HCT116 (cell line): ENCODE measurements around the gene VPS35L. TPM values are rescaled to one million over a fixed set of nuclear protein-coding genes. Genes with fewer than 3 reads are reported as not detected.

Source experiments
- ATAC-seq: fragments of 200-7000 bp; cut with Tn5 transposase; 2 replicates; pipeline ENCODE4 v1.9.1; 2020; ENCODE audit warnings: mild to moderate bottlenecking, moderate library complexity
- BruUV-seq: library from RNA; stranded (reverse); fragments of 400-500 nt; replicated peaks from 2 replicates; lab custom pipeline; 2021; lab: Mats Ljungman, UMichigan
- CTCF ChIA-PET: fragments of 300-600 bp; sonication (Branson Sonifier 250); formaldehyde crosslinking; loops from one replicate; lab custom pipeline; 2021; ENCODE audit warnings: antibody characterized with exemption; lab: Charles Lee
- POLR2A ChIA-PET: fragments of 300-600, 350-600 bp; sonication (Branson Sonifier 250); formaldehyde crosslinking; loops from one replicate; lab custom pipeline; 2021; ENCODE audit warnings: antibody characterized with exemption; lab: Charles Lee
- RAD21 ChIA-PET, 2 experiments: fragments of 300-600 bp; sonication (Branson Sonifier 250); formaldehyde crosslinking; loops; one replicate each; lab custom pipeline; 2023; ENCODE audit warnings: low total read pairs in 2 of 2; ENCODE audit not compliant: uncharacterized antibody in 2 of 2, unreplicated experiment in 2 of 2, low non-redundant PET in 1 of 2; lab: Charles Lee
- DNase-seq: peaks from one replicate; pipeline ENCODE4 v3.0.0-alpha.2; 2010; ENCODE audit warnings: low read depth, low spot score
- H2AFZ ChIP-seq: fragments of 200-600 bp; shearing (Covaris generic), sonication (generic); 2 replicates; pipeline ENCODE4 v1.6.1; 2017; ENCODE audit warnings: low read depth, mixed run types, mixed read lengths, antibody characterized with exemption, low read length; ENCODE audit not compliant: poor library complexity, severe bottlenecking
- H3K27ac ChIP-seq: 2 replicates; pipeline ENCODE4 v1.5.1; 2012; ENCODE audit warnings: low read depth, low read length
- H3K27me3 ChIP-seq: fragments of 200-600 bp; sonication (generic); 2 replicates; pipeline ENCODE4 v1.6.1; 2016; ENCODE audit warnings: mixed run types, low read length, mixed read lengths; ENCODE audit not compliant: insufficient read depth
- H3K36me3 ChIP-seq, 2 experiments: fragments of 200-500 bp in 1 of 2; fragments of 200-600 bp in 1 of 2; sonication (Bioruptor generic) in 1 of 2; sonication (generic) in 1 of 2; 2 replicates each; pipeline versions ENCODE4 v1.5.1 to v1.6.1; 2014 to 2016; ENCODE audit warnings: low read length in 2 of 2, inconsistent platforms in 1 of 2, mixed read lengths in 1 of 2, mixed run types in 1 of 2; ENCODE audit not compliant: insufficient read depth in 2 of 2, control insufficient read depth in 1 of 2
- H3K4me1 ChIP-seq, 2 experiments: fragments of 200-600 bp in 1 of 2; sonication (generic) in 1 of 2; 2 replicates each; pipeline versions ENCODE4 v1.5.1 to v1.6.1; 2012 to 2017; ENCODE audit warnings: low read length in 2 of 2, inconsistent platforms in 1 of 2, mild to moderate bottlenecking in 1 of 2, mixed read lengths in 1 of 2, mixed run types in 1 of 2, moderate library complexity in 1 of 2; ENCODE audit not compliant: insufficient read depth in 2 of 2, control insufficient read depth in 1 of 2
- H3K4me2 ChIP-seq: fragments of 200-600 bp; sonication (generic); 2 replicates; pipeline ENCODE4 v1.6.1; 2017; ENCODE audit warnings: mixed run types, low read length, mixed read lengths
- H3K4me3 ChIP-seq, 2 experiments: fragments of 200-600 bp in 1 of 2; sonication (generic) in 1 of 2; replicated peaks in 1 of 2; 2 replicates each; pipeline ENCODE4 v1.5.1; 2011 to 2016; ENCODE audit warnings: low read length in 2 of 2, control low read depth in 1 of 2, low read depth in 1 of 2, mild to moderate bottlenecking in 1 of 2, mixed read lengths in 1 of 2, mixed run types in 1 of 2
- H3K79me2 ChIP-seq: fragments of 200-600 bp; sonication (generic); 2 replicates; pipeline ENCODE4 v1.6.1; 2017; ENCODE audit warnings: mild to moderate bottlenecking, mixed run types, low read length, moderate library complexity, mixed read lengths; ENCODE audit not compliant: insufficient read depth
- H3K9ac ChIP-seq: fragments of 200-600 bp; sonication (generic); 2 replicates; pipeline ENCODE4 v1.6.1; 2016; ENCODE audit warnings: low read length, mixed read lengths
- H3K9me2 ChIP-seq: fragments of 200-600 bp; sonication (generic), shearing (Covaris generic); 2 replicates; pipeline ENCODE4 v1.6.1; 2017; ENCODE audit warnings: mixed run types, mild to moderate bottlenecking, moderate library complexity; ENCODE audit not compliant: insufficient read depth
- H3K9me3 ChIP-seq, 2 experiments: fragments of 200-500 bp in 1 of 2; fragments of 200-600 bp in 1 of 2; sonication (Bioruptor generic) in 1 of 2; sonication (generic) in 1 of 2; 2 replicates each; pipeline ENCODE4 v1.6.1; 2014 to 2017; ENCODE audit warnings: low read length in 2 of 2, mixed read lengths in 2 of 2, inconsistent platforms in 1 of 2, low read depth in 1 of 2, mild to moderate bottlenecking in 1 of 2, mixed run types in 1 of 2, moderate library complexity in 1 of 2; ENCODE audit not compliant: control insufficient read depth in 1 of 2, insufficient read depth in 1 of 2
- H4K20me1 ChIP-seq: fragments of 200-600 bp; sonication (generic), shearing (Covaris generic); 2 replicates; pipeline ENCODE4 v1.6.1; 2017; ENCODE audit warnings: mixed run types, mild to moderate bottlenecking, moderate library complexity; ENCODE audit not compliant: insufficient read depth
- CBX3 ChIP-seq: IDR thresholded peaks from 2 replicates; pipeline ENCODE4 v1.6.1; 2012; ENCODE audit warnings: low read depth
- CTCF ChIP-seq, 3 experiments: fragments of 200-600 bp in 1 of 3; sonication (generic) in 1 of 3; IDR thresholded peaks in 2 of 3; conservative IDR thresholded peaks in 1 of 3; 2 replicates each; pipeline ENCODE4 v1.5.1; 2012 to 2017; ENCODE audit warnings: low read depth in 2 of 3, low read length in 2 of 3, antibody characterized with exemption in 1 of 3, borderline replicate concordance in 1 of 3, control low read depth in 1 of 3, mild to moderate bottlenecking in 1 of 3, mixed read lengths in 1 of 3, mixed run types in 1 of 3, moderate library complexity in 1 of 3; ENCODE audit not compliant: insufficient read depth in 1 of 3
- EGR1 ChIP-seq: IDR thresholded peaks from 2 replicates; pipeline ENCODE4 v1.6.1; 2012; ENCODE audit warnings: low read depth
- ELF1 ChIP-seq: IDR thresholded peaks from 2 replicates; pipeline ENCODE4 v1.6.1; 2012; ENCODE audit warnings: low read depth, borderline replicate concordance
- EZH2 ChIP-seq: fragments of 200-600 bp; sonication (generic); IDR thresholded peaks from 2 replicates; pipeline ENCODE4 v1.6.1; 2017; ENCODE audit warnings: antibody characterized with exemption, mixed run types
- EZH2phosphoT487 ChIP-seq: fragments of 200-600 bp; IDR thresholded peaks from 2 replicates; pipeline ENCODE4 v1.6.1; 2018; ENCODE audit warnings: antibody characterized with exemption, borderline replicate concordance
- FOSL1 ChIP-seq: IDR thresholded peaks from 2 replicates; pipeline ENCODE4 v1.6.1; 2012; ENCODE audit warnings: low read depth
- MAX ChIP-seq: IDR thresholded peaks from 2 replicates; pipeline ENCODE4 v1.6.1; 2012
- RAD21 ChIP-seq: IDR thresholded peaks from 2 replicates; pipeline ENCODE4 v1.6.1; 2012; ENCODE audit warnings: low read depth, mild to moderate bottlenecking
- REST ChIP-seq: IDR thresholded peaks from 2 replicates; pipeline ENCODE4 v1.6.1; 2012; ENCODE audit warnings: low read depth
- SP1 ChIP-seq: IDR thresholded peaks from 2 replicates; pipeline ENCODE4 v1.6.1; 2012; ENCODE audit warnings: low read depth
- SRF ChIP-seq: IDR thresholded peaks from 2 replicates; pipeline ENCODE4 v1.6.1; 2012; ENCODE audit warnings: low read depth
- TCF7L2 ChIP-seq: IDR thresholded peaks from 2 replicates; pipeline ENCODE4 v1.7.0; 2011; ENCODE audit warnings: borderline replicate concordance, inconsistent platforms; ENCODE audit not compliant: insufficient read depth, insufficient read length; ENCODE audit errors: extremely low read depth
- YY1 ChIP-seq: IDR thresholded peaks from 2 replicates; pipeline ENCODE4 v1.6.1; 2011; ENCODE audit warnings: low read length, low read depth, moderate library complexity, mild to moderate bottlenecking; ENCODE audit not compliant: insufficient replicate concordance; ENCODE audit errors: extremely low read depth
- ZBTB33 ChIP-seq: IDR thresholded peaks from 2 replicates; pipeline ENCODE4 v1.6.1; 2011; ENCODE audit warnings: mild to moderate bottlenecking, low read length, moderate library complexity; ENCODE audit not compliant: insufficient replicate concordance; ENCODE audit errors: extremely low read depth
- ZFX ChIP-seq: fragments of 450-650 bp; IDR thresholded peaks from 2 replicates; pipeline ENCODE4 v1.6.1; 2017
- ZNF274 ChIP-seq: fragments of 200-500 bp; sonication (Bioruptor generic); IDR thresholded peaks from 2 replicates; pipeline ENCODE4 v1.6.1; 2014; ENCODE audit warnings: mild to moderate bottlenecking, low read depth, low read length, inconsistent platforms
- intact Hi-C: fragments of 100-400 bp; cut with micrococcal nuclease; formaldehyde crosslinking; loops from 2 replicates; pipeline ENCODE4 v1.10.0; 2022
- total RNA-seq: library from RNA; stranded (reverse); gene quantifications from one replicate; pipeline ENCODE4 v1.2.1, GENCODE V29; 2021; ENCODE audit not compliant: unreplicated experiment

The VPS35L gene
- total RNA-seq, 1 experiment from 2014 or later, result 21.4 TPM

GRCh38 chr16:19607616-19608280 lies 52.2 kb downstream of the VPS35L start:
- no peak for ATAC-seq
- Histone ChIP-seq H3K4me2 (no peak overlapping the region), H3K9ac (no peak overlapping the region), H3K9me3 (no peaks in the 10 kb centered on the region), H3K36me3 (no peaks in the 10 kb centered on the region), H3K27ac (no peak overlapping the region), H3K4me3 (no peak overlapping the region), H3K9me2 (no peaks in the 10 kb centered on the region), H3K79me2 (no peaks in the 10 kb centered on the region), H2AFZ (no peak overlapping the region), H3K27me3 (no peaks in the 10 kb centered on the region), H4K20me1 (no peaks in the 10 kb centered on the region), H3K4me1 (no peaks in the 10 kb centered on the region)
- no peak for TF ChIP-seq YY1
- TF ChIP-seq EZH2phosphoT487, result no peak
- no peak for TF ChIP-seq ZFX
- TF ChIP-seq EZH2, result no peak
- no peak for TF ChIP-seq SP1
- no peak for TF ChIP-seq REST
- no peak for TF ChIP-seq CBX3
- no peak for TF ChIP-seq CTCF (IDR thresholded peaks at IDR 0.05 in 2 of 3, conservative IDR thresholded peaks at IDR 0.05 in 1 of 3; ENCODE audit: borderline replicate concordance in 1 of 3, insufficient read depth in 1 of 3, low read depth in 2 of 3, low read length in 2 of 3)
- TF ChIP-seq SRF, result no peak
- TF ChIP-seq EGR1, result no peak
- TF ChIP-seq RAD21, result no peak
- no peak for TF ChIP-seq TCF7L2
- TF ChIP-seq ZNF274, result no peak
- TF ChIP-seq FOSL1, result no peak
- no peak for TF ChIP-seq ELF1
- TF ChIP-seq MAX, result no peak
- no peak for TF ChIP-seq ZBTB33
- ChIA-PET CTCF (no interaction called here), POLR2A (interaction anchor here (1.3 kb wide), 1 partner anchor 8 kb away, joined by 3 read pairs; no protein-coding TSS in a partner anchor), RAD21 (no interaction called here)
- intact Hi-C loops, result loop anchor here (10.0 kb wide), 2 partner anchors 57 to 697 kb away; no protein-coding TSS in a partner anchor
- no TSS peak for BruUV-seq
- no peak for DNase-seq
